ENCODE data around the gene MAGEB3. TPM values are rescaled to one million over a fixed set of nuclear protein-coding genes. Genes with fewer than 3 reads are reported as not detected.

Gene MAGEB3
- total RNA-seq, 4 donors from 2014 or later: not detected

GRCh38 chrX:30253257-30253656, 22.8 kb downstream of the MAGEB3 start:
- no peak overlapping the region for H3K27ac ChIP-seq
- no peaks in the 10 kb centered on the region for H3K36me3 ChIP-seq
- no peaks in the 10 kb centered on the region for H3K9me3 ChIP-seq
- H3K4me1 ChIP-seq: no peaks in the 10 kb centered on the region
- no peaks in the 10 kb centered on the region for H3K27me3 ChIP-seq
- DNase-seq: no peak
- WGBS, 2 donors: 83 to 92% methylated on average over 1 of the region's 1 CpG
- TF ChIP-seq POLR2A (IDR thresholded peaks at IDR 0.05): no peak
- TF ChIP-seq CTCF (IDR thresholded peaks at IDR 0.05): no peak
- H3K4me3 ChIP-seq (replicated peaks in 1 of 3): no peak overlapping the region
- intact Hi-C loops (cut with DNase I): no loop called here

- Histone ChIP-seq H3K4me1 (no peaks in the 10 kb centered on the region), H3K36me3 (no peaks in the 10 kb centered on the region), H3K27ac (no peak overlapping the region), H3K4me3 (replicated peaks in 1 of 3) (no peak overlapping the region), H3K9me3 (no peaks in the 10 kb centered on the region), H3K27me3 (no peaks in the 10 kb centered on the region)
- intact Hi-C loops (cut with DNase I): no loop called here
- TF ChIP-seq CTCF (IDR thresholded peaks at IDR 0.05) (no peak), POLR2A (IDR thresholded peaks at IDR 0.05) (no peak)
- DNase-seq: no peak
- 81 to 83% methylated on average over 2 of the region's 2 CpGs for WGBS, 2 donors
Observed at GRCh38 chrX:30259927-30260326, 29.5 kb downstream of the MAGEB3 start.

- Histone ChIP-seq H3K9me3 (no peaks in the 10 kb centered on the region), H3K4me3 (replicated peaks in 1 of 3) (no peak overlapping the region), H3K27ac (no peak overlapping the region), H3K27me3 (no peaks in the 10 kb centered on the region), H3K36me3 (no peaks in the 10 kb centered on the region), H3K4me1 (no peaks in the 10 kb centered on the region)
- intact Hi-C loops (cut with DNase I): no loop called here
- no peak for TF ChIP-seq POLR2A (IDR thresholded peaks at IDR 0.05)
- TF ChIP-seq CTCF (IDR thresholded peaks at IDR 0.05): no peak
- DNase-seq: no peak
Observed at GRCh38 chrX:30261012-30261411, 30.6 kb downstream of the MAGEB3 start.

- Histone ChIP-seq H3K4me1 (no peaks in the 10 kb centered on the region), H3K9me3 (no peaks in the 10 kb centered on the region), H3K27ac (no peak overlapping the region), H3K36me3 (no peaks in the 10 kb centered on the region), H3K27me3 (no peaks in the 10 kb centered on the region), H3K4me3 (replicated peaks in 1 of 3) (no peak overlapping the region)
- no peak for TF ChIP-seq POLR2A (IDR thresholded peaks at IDR 0.05)
- no peak for TF ChIP-seq CTCF (IDR thresholded peaks at IDR 0.05)
- 85 to 86% methylated on average over 1 of the region's 1 CpG for WGBS, 2 donors
- DNase-seq: no peak
- intact Hi-C loops (cut with DNase I): no loop called here
Observed at GRCh38 chrX:30262763-30263162, 32.3 kb downstream of the MAGEB3 start.

- intact Hi-C loops (cut with DNase I): no loop called here
- TF ChIP-seq CTCF (IDR thresholded peaks at IDR 0.05): no peak
- TF ChIP-seq POLR2A (IDR thresholded peaks at IDR 0.05): no peak
- DNase-seq: no peak
- WGBS, 2 donors: 90 to 91% methylated on average over 3 of the region's 3 CpGs
- no peaks in the 10 kb centered on the region for H3K27me3 ChIP-seq
- H3K4me3 ChIP-seq (replicated peaks in 1 of 3): no peak overlapping the region
- H3K4me1 ChIP-seq: no peaks in the 10 kb centered on the region
- no peak overlapping the region for H3K27ac ChIP-seq
- no peaks in the 10 kb centered on the region for H3K9me3 ChIP-seq
- H3K36me3 ChIP-seq: no peaks in the 10 kb centered on the region
Observed at GRCh38 chrX:30270639-30271038, 40.2 kb downstream of the MAGEB3 start.

Measured in thyroid gland (tissue), 4 donors.